Neural progenitor cell (in vitro differentiated cells): ENCODE results near the gene WTAP. TPM values are rescaled to one million over a fixed set of nuclear protein-coding genes. Genes with fewer than 3 reads are reported as not detected.

Experiments
- DNase-seq: peaks from one replicate; pipeline ENCODE4 v3.0.0-alpha.2; 2016; ENCODE audit warnings: low spot score
- H2AFZ ChIP-seq: fragments of 200-600 bp; sonication (generic); replicated peaks from 2 replicates; pipeline ENCODE4 v1.6.1; 2016; ENCODE audit warnings: antibody characterized with exemption
- H3F3A ChIP-seq: fragments of 200-600 bp; sonication (generic); 2 replicates; pipeline ENCODE4 v1.6.1; 2016; ENCODE audit warnings: antibody characterized with exemption, low read depth
- H3K27ac ChIP-seq: fragments of 200-600 bp; sonication (generic); 2 replicates; pipeline ENCODE4 v1.5.1; 2016; ENCODE audit warnings: mild to moderate bottlenecking
- H3K27me3 ChIP-seq: fragments of 200-600 bp; sonication (generic); 2 replicates; pipeline ENCODE4 v1.6.1; 2016; ENCODE audit warnings: mild to moderate bottlenecking, moderate library complexity
- H3K36me3 ChIP-seq: fragments of 200-600 bp; sonication (generic); 2 replicates; pipeline ENCODE4 v1.5.1; 2016
- H3K4me1 ChIP-seq: fragments of 200-600 bp; sonication (generic); 2 replicates; pipeline ENCODE4 v1.6.1; 2016; ENCODE audit warnings: mixed run types
- H3K4me2 ChIP-seq: fragments of 200-600 bp; sonication (generic); 2 replicates; pipeline ENCODE4 v1.6.1; 2016
- H3K4me3 ChIP-seq: fragments of 200-600 bp; sonication (generic); 2 replicates; pipeline ENCODE4 v1.5.1; 2016
- H3K79me2 ChIP-seq: fragments of 200-600 bp; sonication (generic); 2 replicates; pipeline ENCODE4 v1.6.1; 2016; ENCODE audit warnings: low read depth
- H3K9ac ChIP-seq: fragments of 200-600 bp; sonication (generic); 2 replicates; pipeline ENCODE4 v1.6.1; 2016
- H3K9me3 ChIP-seq: fragments of 200-600 bp; sonication (generic); 2 replicates; pipeline ENCODE4 v1.5.1; 2016; ENCODE audit warnings: low read depth
- H4K20me1 ChIP-seq: fragments of 200-600 bp; sonication (generic); 2 replicates; pipeline ENCODE4 v1.6.1; 2016; ENCODE audit warnings: low read depth
- H3K27ac Mint-ChIP-seq: 3 replicates; pipeline ENCODE4 v1.8.0; 2021; ENCODE audit warnings: mixed read lengths
- H3K27me3 Mint-ChIP-seq: 2 replicates; pipeline ENCODE4 v1.8.0; 2022; ENCODE audit warnings: low read depth, mild to moderate bottlenecking, inconsistent platforms, moderate library complexity, mixed read lengths; ENCODE audit not compliant: insufficient read depth
- H3K36me3 Mint-ChIP-seq: 3 replicates; pipeline ENCODE4 v1.8.0; 2021; ENCODE audit warnings: mixed read lengths
- H3K4me1 Mint-ChIP-seq: 3 replicates; pipeline ENCODE4 v1.8.0; 2021; ENCODE audit warnings: mixed read lengths
- H3K4me3 Mint-ChIP-seq: 3 replicates; pipeline ENCODE4 v1.8.0; 2021; ENCODE audit warnings: mild to moderate bottlenecking, moderate library complexity, mixed read lengths
- H3K9me3 Mint-ChIP-seq: 3 replicates; pipeline ENCODE4 v1.8.0; 2020; ENCODE audit warnings: mixed read lengths
- CTCF ChIP-seq: fragments of 200-600 bp; sonication (generic); IDR thresholded peaks from 2 replicates; pipeline ENCODE4 v1.5.1; 2017; ENCODE audit warnings: antibody characterized with exemption, mild to moderate bottlenecking
- EZH2 ChIP-seq: fragments of 200-600 bp; sonication (generic); IDR thresholded peaks from 2 replicates; pipeline ENCODE4 v1.6.1; 2017; ENCODE audit warnings: antibody characterized with exemption, mild to moderate bottlenecking, moderate library complexity
- EZH2phosphoT487 ChIP-seq: fragments of 200-600 bp; sonication (generic); IDR thresholded peaks from 2 replicates; pipeline ENCODE4 v1.6.1; 2017; ENCODE audit warnings: antibody characterized with exemption
- total RNA-seq: library from RNA; depleted of rRNA; stranded (reverse); fragments of >200 nt; gene quantifications from 2 replicates; pipeline ENCODE4 v1.2.3, GENCODE V29; 2015; ENCODE audit warnings: low replicate concordance

WTAP gene
- total RNA-seq, 1 donor from 2014 or later: 159 TPM

- DNase-seq: no peak
- Histone ChIP-seq H3K4me1 (no peaks in the 10 kb centered on the region), H3K4me3 (no peak overlapping the region), H3K4me2 (no peak overlapping the region), H3K9ac (no peak overlapping the region), H3K9me3 (no peaks in the 10 kb centered on the region), H3F3A (peaks cover 60% of the 10 kb centered on the region), H2AFZ (no peak overlapping the region), H3K27me3 (no peaks in the 10 kb centered on the region), H3K79me2 (peaks cover 44% of the 10 kb centered on the region), H4K20me1 (peaks cover 15% of the 10 kb centered on the region), H3K36me3 (peaks cover 35% of the 10 kb centered on the region), H3K27ac (no peak overlapping the region)
- TF ChIP-seq EZH2phosphoT487 (no peak), EZH2 (no peak), CTCF (no peak)
- H3K4me3 Mint-ChIP-seq: no peak overlapping the region
- peaks cover 40% of the 10 kb centered on the region for H3K36me3 Mint-ChIP-seq
- no peaks in the 10 kb centered on the region for H3K4me1 Mint-ChIP-seq
- peaks cover 2% of the 10 kb centered on the region for H3K27me3 Mint-ChIP-seq
- H3K27ac Mint-ChIP-seq: no peak overlapping the region
- no peaks in the 10 kb centered on the region for H3K9me3 Mint-ChIP-seq
These were observed 27.1 kb downstream of the WTAP start for GRCh38 chr6:159754401-159754800.

- H3F3A ChIP-seq: peaks cover 68% of the 10 kb centered on the region
- H3K36me3 ChIP-seq: peaks cover 33% of the 10 kb centered on the region
- H3K27ac ChIP-seq: no peak overlapping the region
- Mint-ChIP-seq H3K9me3 (no peaks in the 10 kb centered on the region), H3K27me3 (peaks cover 2% of the 10 kb centered on the region), H3K4me1 (peaks cover 6% of the 10 kb centered on the region), H3K27ac (no peak overlapping the region), H3K36me3 (peaks cover 41% of the 10 kb centered on the region), H3K4me3 (no peak overlapping the region)
- DNase-seq: no peak
- TF ChIP-seq CTCF: no peak
- TF ChIP-seq EZH2phosphoT487: no peak
- TF ChIP-seq EZH2: no peak
- H3K4me3 ChIP-seq: no peak overlapping the region
- no peaks in the 10 kb centered on the region for H3K27me3 ChIP-seq
- peaks cover 15% of the 10 kb centered on the region for H4K20me1 ChIP-seq
- H3K9me3 ChIP-seq: no peaks in the 10 kb centered on the region
- H3K4me2 ChIP-seq: no peak overlapping the region
- H3K9ac ChIP-seq: no peak overlapping the region
- peaks cover 4% of the 10 kb centered on the region for H3K4me1 ChIP-seq
- peaks cover 43% of the 10 kb centered on the region for H3K79me2 ChIP-seq
- no peak overlapping the region for H2AFZ ChIP-seq
These were observed 27.9 kb downstream of the WTAP start for GRCh38 chr6:159754959-159755914.

- peaks cover 12% of the 10 kb centered on the region for H4K20me1 ChIP-seq
- TF ChIP-seq EZH2: no peak
- TF ChIP-seq CTCF: no peak
- peaks cover 18% of the 10 kb centered on the region for H3K4me1 Mint-ChIP-seq
- no peaks in the 10 kb centered on the region for H3K27me3 ChIP-seq
- H3K4me3 ChIP-seq: no peak overlapping the region
- H3K79me2 ChIP-seq: peaks cover 32% of the 10 kb centered on the region
- no peak for DNase-seq
- H2AFZ ChIP-seq: no peak overlapping the region
- H3K4me1 ChIP-seq: peaks cover 14% of the 10 kb centered on the region
- H3K4me3 Mint-ChIP-seq: no peak overlapping the region
- no peak overlapping the region for H3K27ac ChIP-seq
- H3K36me3 ChIP-seq: peaks cover 25% of the 10 kb centered on the region
- H3K4me2 ChIP-seq: no peak overlapping the region
- H3K9me3 Mint-ChIP-seq: no peaks in the 10 kb centered on the region
- peaks cover 81% of the 10 kb centered on the region for H3F3A ChIP-seq
- peaks cover 43% of the 10 kb centered on the region for H3K36me3 Mint-ChIP-seq
- no peaks in the 10 kb centered on the region for H3K9me3 ChIP-seq
- peaks cover 2% of the 10 kb centered on the region for H3K27me3 Mint-ChIP-seq
- H3K27ac Mint-ChIP-seq: no peak overlapping the region
- no peak overlapping the region for H3K9ac ChIP-seq
These were observed 29.2 kb downstream of the WTAP start for GRCh38 chr6:159756508-159756907.
